ENCODE measurements around the gene KLK7.

- TF ChIP-seq POLR2AphosphoS5 (IDR thresholded peaks at IDR 0.05; ENCODE audit: low read depth, low read length) = no peak
- no peak for TF ChIP-seq TAF1 (IDR thresholded peaks at IDR 0.05; ENCODE audit: borderline replicate concordance, insufficient read depth, low read length)
- TF ChIP-seq FOXP2 (optimal IDR thresholded peaks at IDR 0.05; ENCODE audit: borderline replicate concordance, extremely low read depth, extremely low read length, insufficient read depth) = no peak
- TF ChIP-seq SIN3A (IDR thresholded peaks at IDR 0.05; ENCODE audit: borderline replicate concordance, insufficient read depth, low read length) = no peak
Observed at GRCh38 chr19:50998061-50998460, 14.3 kb upstream of the KLK7 start.
